Tibial nerve (tissue), 4 donors: Measurements from ENCODE around the gene TRPV5. TPM values are rescaled to one million over a fixed set of nuclear protein-coding genes. Genes with fewer than 3 reads are reported as not detected.

Experiments used
- DNase-seq, 2 donors: peaks; one replicate each; pipeline ENCODE4 v3.0.0-alpha.2; 2019; ENCODE audit warnings: low spot score in 2 of 2
- H3K27ac ChIP-seq, 4 donors: fragments of 200-600 bp; sonication (generic) in 3 of 4; one replicate each; pipeline ENCODE4 v1.5.1; 2017 to 2019; ENCODE audit warnings: mild to moderate bottlenecking in 1 of 4
- H3K27me3 ChIP-seq, 2 donors: fragments of 200-600 bp; sonication (generic) in 1 of 2; one replicate each; pipeline versions ENCODE4 v1.5.1 to v1.6.0; 2017 to 2019
- H3K36me3 ChIP-seq, 3 donors: fragments of 200-600 bp; sonication (generic); one replicate each; pipeline ENCODE4 v1.5.1; 2018 to 2019
- H3K4me1 ChIP-seq, 4 donors: fragments of 200-600 bp; sonication (generic) in 3 of 4; one replicate each; pipeline ENCODE4 v1.5.1; 2017 to 2019
- H3K4me3 ChIP-seq, 4 donors: fragments of 200-600 bp; sonication (generic) in 3 of 4; one replicate each; pipeline ENCODE4 v1.5.1; 2017 to 2019; ENCODE audit warnings: mild to moderate bottlenecking in 1 of 4, moderate library complexity in 1 of 4
- H3K9me3 ChIP-seq, 4 donors: fragments of 200-600 bp; sonication (generic) in 3 of 4; one replicate each; pipeline ENCODE4 v1.5.1; 2017 to 2019
- CTCF ChIP-seq, 5 experiments: fragments of 200-600 bp in 3 of 5; fragments of 450-650 bp in 2 of 5; sonication (generic) in 3 of 5; IDR thresholded peaks; one replicate each; pipeline ENCODE4 v1.5.1; 2016 to 2019; ENCODE audit warnings: antibody characterized with exemption in 5 of 5, mild to moderate bottlenecking in 3 of 5, moderate library complexity in 2 of 5
- EP300 ChIP-seq, 2 donors: sonication (generic); formaldehyde crosslinking; IDR thresholded peaks; one replicate each; pipeline ENCODE4 v1.6.1; 2017; ENCODE audit warnings: antibody characterized with exemption in 2 of 2, mild to moderate bottlenecking in 1 of 2
- POLR2A ChIP-seq, 2 donors: fragments of 450-650 bp; IDR thresholded peaks; one replicate each; pipeline ENCODE4 v1.6.1; 2017; ENCODE audit warnings: antibody characterized with exemption in 2 of 2, mild to moderate bottlenecking in 2 of 2, moderate library complexity in 2 of 2
- WGBS, 2 donors: methylation state at CpG; one replicate each; pipeline ENCODE4 v1.1.5; 2018; 5-methylcytosine and 5-hydroxymethylcytosine counted together
- total RNA-seq, 4 donors: library from RNA; depleted of rRNA; stranded (reverse); fragments of >200 nt; gene quantifications; one replicate each; pipeline ENCODE4 v1.1.0, GENCODE V29; 2016

TRPV5 gene
- total RNA-seq, 4 donors from 2014 or later: 0.20 to 0.21 TPM; not detected in 2

GRCh38 chr7:142898377-142899170, 35.0 kb downstream of the TRPV5 start:
- 76 to 83% methylated on average over 3 of the region's 3 CpGs for WGBS, 2 donors
- H3K9me3 ChIP-seq: no peaks in the 10 kb centered on the region
- no peak for TF ChIP-seq EP300 (IDR thresholded peaks at IDR 0.05)
- no peak for TF ChIP-seq CTCF (IDR thresholded peaks at IDR 0.05)
- TF ChIP-seq POLR2A (IDR thresholded peaks at IDR 0.05): no peak
- no peak overlapping the region for H3K4me3 ChIP-seq
- H3K27me3 ChIP-seq: no peaks in the 10 kb centered on the region
- no peak for DNase-seq
- no peak overlapping the region for H3K27ac ChIP-seq
- no peaks in the 10 kb centered on the region for H3K4me1 ChIP-seq
- no peaks in the 10 kb centered on the region for H3K36me3 ChIP-seq

- DNase-seq: no peak
- TF ChIP-seq CTCF (IDR thresholded peaks at IDR 0.05): no peak
- no peak for TF ChIP-seq POLR2A (IDR thresholded peaks at IDR 0.05)
- no peak for TF ChIP-seq EP300 (IDR thresholded peaks at IDR 0.05)
- Histone ChIP-seq H3K9me3 (no peaks in the 10 kb centered on the region), H3K4me3 (no peak overlapping the region), H3K36me3 (no peaks in the 10 kb centered on the region), H3K27me3 (no peaks in the 10 kb centered on the region), H3K27ac (no peak overlapping the region), H3K4me1 (no peaks in the 10 kb centered on the region)
- 86% methylated on average over 7 of the region's 7 CpGs for WGBS, 2 donors
Measured at GRCh38 chr7:142897691-142898090, 35.9 kb downstream of the TRPV5 start.

- no peak overlapping the region for H3K27ac ChIP-seq
- no peak overlapping the region for H3K4me3 ChIP-seq
- H3K36me3 ChIP-seq: no peaks in the 10 kb centered on the region
- 81 to 82% methylated on average over 3 of the region's 3 CpGs for WGBS, 2 donors
- no peak for TF ChIP-seq POLR2A (IDR thresholded peaks at IDR 0.05)
- no peak for TF ChIP-seq EP300 (IDR thresholded peaks at IDR 0.05)
- no peak for TF ChIP-seq CTCF (IDR thresholded peaks at IDR 0.05)
- DNase-seq: no peak
- no peaks in the 10 kb centered on the region for H3K27me3 ChIP-seq
- no peaks in the 10 kb centered on the region for H3K4me1 ChIP-seq
- no peaks in the 10 kb centered on the region for H3K9me3 ChIP-seq
Measured at GRCh38 chr7:142896741-142897379, 36.7 kb downstream of the TRPV5 start.

- Histone ChIP-seq H3K4me1 (no peaks in the 10 kb centered on the region), H3K36me3 (no peaks in the 10 kb centered on the region), H3K27me3 (no peaks in the 10 kb centered on the region), H3K27ac (no peak overlapping the region), H3K4me3 (no peak overlapping the region), H3K9me3 (no peaks in the 10 kb centered on the region)
- no peak for DNase-seq
- TF ChIP-seq EP300 (IDR thresholded peaks at IDR 0.05) (no peak), POLR2A (IDR thresholded peaks at IDR 0.05) (no peak), CTCF (IDR thresholded peaks at IDR 0.05) (no peak)
- 77 to 79% methylated on average over 3 of the region's 3 CpGs for WGBS, 2 donors
Measured at GRCh38 chr7:142896151-142896550, 37.4 kb downstream of the TRPV5 start.

GRCh38 chr7:142894985-142895593, 38.5 kb downstream of the TRPV5 start:
- Histone ChIP-seq H3K4me1 (no peaks in the 10 kb centered on the region), H3K4me3 (no peak overlapping the region), H3K27ac (no peak overlapping the region), H3K27me3 (no peaks in the 10 kb centered on the region), H3K36me3 (no peaks in the 10 kb centered on the region), H3K9me3 (no peaks in the 10 kb centered on the region)
- WGBS, 2 donors: 65 to 66% methylated on average over 6 of the region's 6 CpGs
- DNase-seq: no peak
- TF ChIP-seq CTCF (IDR thresholded peaks at IDR 0.05) (no peak), EP300 (IDR thresholded peaks at IDR 0.05) (no peak), POLR2A (IDR thresholded peaks at IDR 0.05) (no peak)
